Brain microvascular endothelial cell (primary cell): Measurements from ENCODE around the gene PROB1.

Experiments used
- DNase-seq: peaks from one replicate; pipeline ENCODE4 v3.0.0-alpha.2; 2020
- H3K27ac ChIP-seq: fragments of 250-450 bp; sonication (Bioruptor Pico); 2 replicates; pipeline ENCODE4 v1.5.1; 2020; ENCODE audit warnings: mild to moderate bottlenecking, moderate library complexity
- H3K27me3 ChIP-seq: fragments of 250-450 bp; sonication (Bioruptor Pico); replicated peaks from 2 replicates; pipeline ENCODE4 v1.5.1; 2020; ENCODE audit warnings: mild to moderate bottlenecking
- H3K36me3 ChIP-seq: fragments of 250-450 bp; sonication (Bioruptor Pico); replicated peaks from 2 replicates; pipeline ENCODE4 v1.5.1; 2020; ENCODE audit warnings: mild to moderate bottlenecking
- H3K4me3 ChIP-seq: 2 replicates; pipeline ENCODE4 v1.5.1; 2011; ENCODE audit warnings: low read depth, mild to moderate bottlenecking, control low read depth, low read length, moderate library complexity
- in situ Hi-C: cut with HindIII; loops from 2 replicates; pipeline ENCODE4 v1.10.0; 2017; ENCODE audit warnings: low sequenced_read_pairs, low pct_ligation_motif_present
- TF ChIP-seq, protein P1 (sequence below): IDR thresholded peaks from 2 replicates; pipeline ENCODE4 v1.5.1; 2011; ENCODE audit warnings: low read depth, mild to moderate bottlenecking, moderate library complexity, low read length, control low read depth, inconsistent platforms; ENCODE audit errors: missing control alignments

PROB1 gene

DNA sequence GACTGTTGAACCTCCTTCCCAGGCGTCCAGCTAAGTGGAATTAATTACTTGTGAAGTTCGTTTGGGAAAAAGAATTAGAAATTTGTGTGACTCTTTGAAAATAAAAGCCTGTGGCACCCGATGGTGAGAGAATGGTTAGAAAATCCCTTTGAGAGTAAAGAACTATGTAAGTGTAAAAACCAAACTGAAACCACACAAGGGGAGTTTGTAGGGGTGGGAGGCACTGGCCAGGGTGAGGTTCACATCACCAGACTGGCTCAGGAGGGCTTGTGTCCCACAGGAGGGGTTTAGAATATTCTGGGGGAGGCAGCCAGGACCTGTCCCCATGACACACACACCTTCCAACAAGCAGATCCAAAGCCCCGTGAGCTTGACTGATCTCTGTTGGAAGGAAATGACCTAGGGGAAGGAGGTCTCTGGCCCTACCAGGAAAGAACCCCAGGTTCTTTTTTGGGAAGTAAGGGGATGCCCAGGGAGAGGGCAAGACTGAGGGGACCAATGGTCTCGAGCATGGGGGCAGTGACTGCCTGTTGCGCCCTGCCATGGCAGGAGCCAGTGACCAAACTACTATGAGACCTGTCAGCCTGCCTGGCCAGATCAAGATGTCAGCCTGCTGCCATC, 4.7 kb upstream of the PROB1 start:
- TF ChIP-seq, protein P1, sequence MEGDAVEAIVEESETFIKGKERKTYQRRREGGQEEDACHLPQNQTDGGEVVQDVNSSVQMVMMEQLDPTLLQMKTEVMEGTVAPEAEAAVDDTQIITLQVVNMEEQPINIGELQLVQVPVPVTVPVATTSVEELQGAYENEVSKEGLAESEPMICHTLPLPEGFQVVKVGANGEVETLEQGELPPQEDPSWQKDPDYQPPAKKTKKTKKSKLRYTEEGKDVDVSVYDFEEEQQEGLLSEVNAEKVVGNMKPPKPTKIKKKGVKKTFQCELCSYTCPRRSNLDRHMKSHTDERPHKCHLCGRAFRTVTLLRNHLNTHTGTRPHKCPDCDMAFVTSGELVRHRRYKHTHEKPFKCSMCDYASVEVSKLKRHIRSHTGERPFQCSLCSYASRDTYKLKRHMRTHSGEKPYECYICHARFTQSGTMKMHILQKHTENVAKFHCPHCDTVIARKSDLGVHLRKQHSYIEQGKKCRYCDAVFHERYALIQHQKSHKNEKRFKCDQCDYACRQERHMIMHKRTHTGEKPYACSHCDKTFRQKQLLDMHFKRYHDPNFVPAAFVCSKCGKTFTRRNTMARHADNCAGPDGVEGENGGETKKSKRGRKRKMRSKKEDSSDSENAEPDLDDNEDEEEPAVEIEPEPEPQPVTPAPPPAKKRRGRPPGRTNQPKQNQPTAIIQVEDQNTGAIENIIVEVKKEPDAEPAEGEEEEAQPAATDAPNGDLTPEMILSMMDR, result no peak
- Histone ChIP-seq H3K27ac (no peak overlapping the region), H3K27me3 (no peaks in the 10 kb centered on the region), H3K4me3 (no peak overlapping the region), H3K36me3 (no peaks in the 10 kb centered on the region)
- in situ Hi-C loops, result loop anchor here (25.0 kb wide), 1 partner anchor 363 kb away; no protein-coding TSS in a partner anchor
- DNase-seq, result no peak

- DNase-seq, result no peak
- peaks cover 4% of the 10 kb centered on the region for H3K27me3 ChIP-seq
- in situ Hi-C loops, result no loop called here
Observed at GRCh38 chr5:139397921-139398320, 3.0 kb upstream of the PROB1 start.

GRCh38 chr5:139396691-139397090, 1.8 kb upstream of the PROB1 start:
- in situ Hi-C loops, result no loop called here
- TF ChIP-seq, protein P1, result no peak
- Histone ChIP-seq H3K27me3 (peaks cover 4% of the 10 kb centered on the region), H3K4me3 (no peak overlapping the region), H3K36me3 (no peaks in the 10 kb centered on the region), H3K27ac (no peak overlapping the region)
- no peak for DNase-seq

More at GRCh38 chr5:139397921-139398320, 3.0 kb upstream of the PROB1 start:
- Histone ChIP-seq H3K36me3 (no peaks in the 10 kb centered on the region), H3K27ac (no peak overlapping the region), H3K4me3 (no peak overlapping the region)
- TF ChIP-seq, protein P1, result no peak

- H3K4me3 ChIP-seq, result no peak overlapping the region
- in situ Hi-C loops, result no loop called here
- no peak for DNase-seq
Observed at GRCh38 chr5:139395844-139396640, 1.1 kb upstream of the PROB1 start.

DNA sequence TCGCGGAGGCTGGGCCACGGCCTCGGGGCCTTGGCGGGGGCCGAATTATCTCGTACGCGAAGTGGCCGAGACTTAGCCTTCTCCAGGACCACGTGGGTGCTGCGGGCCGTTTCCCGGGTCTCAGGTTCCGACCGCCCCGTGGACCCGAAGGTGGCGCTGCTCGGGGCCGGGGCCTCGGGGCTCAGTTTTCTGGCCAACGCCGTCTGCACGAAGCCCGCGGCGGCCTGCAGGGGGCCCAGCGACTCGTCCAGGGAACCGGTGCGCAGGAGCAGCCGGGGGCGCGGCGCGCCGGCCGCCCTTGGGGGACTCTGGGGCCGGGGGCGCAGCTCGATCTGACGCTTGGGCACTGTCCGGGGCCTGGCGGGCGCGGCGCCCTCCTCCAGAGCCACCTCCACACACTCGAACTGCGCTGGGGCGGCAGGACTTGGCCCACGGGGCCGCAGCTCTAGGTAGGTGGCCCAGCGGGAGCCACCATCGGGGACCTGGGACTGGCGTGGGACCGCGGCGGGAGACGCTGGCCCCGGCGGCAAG, 716 bp downstream of the PROB1 start:
- DNase-seq, result no peak
- TF ChIP-seq, protein P1, result peak; percentile 6
- H3K36me3 ChIP-seq, result no peaks in the 10 kb centered on the region
- no peak overlapping the region for H3K27ac ChIP-seq
- H3K4me3 ChIP-seq, result peak overlapping the region; percentile 49
- in situ Hi-C loops, result no loop called here
- peaks cover 4% of the 10 kb centered on the region for H3K27me3 ChIP-seq

More at GRCh38 chr5:139395844-139396640, 1.1 kb upstream of the PROB1 start:
- TF ChIP-seq, protein P1, result no peak
- Histone ChIP-seq H3K27me3 (peaks cover 4% of the 10 kb centered on the region), H3K36me3 (no peaks in the 10 kb centered on the region), H3K27ac (no peak overlapping the region)
